Uterus (tissue), 2 donors: ENCODE results near the gene OR2AE1.

ENCODE experiments used
- POLR2A ChIP-seq, 2 donors: fragments of 450-650 bp; IDR thresholded peaks; one replicate each; pipeline ENCODE4 v1.6.1; 2016; ENCODE audit warnings: antibody characterized with exemption in 2 of 2, mild to moderate bottlenecking in 1 of 2, moderate library complexity in 1 of 2
- TF ChIP-seq, protein P1 (sequence below), 4 experiments: fragments of 200-600 bp in 2 of 4; fragments of 450-650 bp in 2 of 4; sonication (generic) in 2 of 4; IDR thresholded peaks; one replicate each; pipeline ENCODE4 v1.5.1; 2016 to 2019; ENCODE audit warnings: antibody characterized with exemption in 4 of 4, mild to moderate bottlenecking in 2 of 4, moderate library complexity in 1 of 4

DNA sequence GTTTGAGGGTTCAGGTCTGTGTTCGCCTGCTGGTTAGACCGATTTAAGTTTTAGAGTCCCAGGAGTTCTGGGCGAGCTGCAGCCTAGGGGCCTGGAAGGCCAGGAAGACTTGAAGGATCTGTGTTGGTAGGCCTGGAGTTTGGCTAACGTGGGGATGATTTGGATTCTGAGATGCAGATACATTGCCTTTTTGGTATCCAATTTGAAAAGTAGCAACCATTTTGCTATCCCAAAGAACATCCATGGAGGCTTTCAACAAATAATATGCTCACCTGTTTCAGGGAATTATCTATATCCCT, 42.9 kb upstream of the OR2AE1 start:
- TF ChIP-seq, protein P1, sequence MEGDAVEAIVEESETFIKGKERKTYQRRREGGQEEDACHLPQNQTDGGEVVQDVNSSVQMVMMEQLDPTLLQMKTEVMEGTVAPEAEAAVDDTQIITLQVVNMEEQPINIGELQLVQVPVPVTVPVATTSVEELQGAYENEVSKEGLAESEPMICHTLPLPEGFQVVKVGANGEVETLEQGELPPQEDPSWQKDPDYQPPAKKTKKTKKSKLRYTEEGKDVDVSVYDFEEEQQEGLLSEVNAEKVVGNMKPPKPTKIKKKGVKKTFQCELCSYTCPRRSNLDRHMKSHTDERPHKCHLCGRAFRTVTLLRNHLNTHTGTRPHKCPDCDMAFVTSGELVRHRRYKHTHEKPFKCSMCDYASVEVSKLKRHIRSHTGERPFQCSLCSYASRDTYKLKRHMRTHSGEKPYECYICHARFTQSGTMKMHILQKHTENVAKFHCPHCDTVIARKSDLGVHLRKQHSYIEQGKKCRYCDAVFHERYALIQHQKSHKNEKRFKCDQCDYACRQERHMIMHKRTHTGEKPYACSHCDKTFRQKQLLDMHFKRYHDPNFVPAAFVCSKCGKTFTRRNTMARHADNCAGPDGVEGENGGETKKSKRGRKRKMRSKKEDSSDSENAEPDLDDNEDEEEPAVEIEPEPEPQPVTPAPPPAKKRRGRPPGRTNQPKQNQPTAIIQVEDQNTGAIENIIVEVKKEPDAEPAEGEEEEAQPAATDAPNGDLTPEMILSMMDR (IDR thresholded peaks at IDR 0.05) = no peak
- no peak for TF ChIP-seq POLR2A (IDR thresholded peaks at IDR 0.05)
